Measurements from ENCODE around the gene INPP5J.
A peak's percentile ranks its signal among the peaks of the same experiment; 100 is the strongest.
"Not testable (repeated sequence)": the region's sequence is repeated elsewhere in the genome, so short reads cannot be mapped to it uniquely, and the experiment has no call there.

Gene INPP5J

DNA sequence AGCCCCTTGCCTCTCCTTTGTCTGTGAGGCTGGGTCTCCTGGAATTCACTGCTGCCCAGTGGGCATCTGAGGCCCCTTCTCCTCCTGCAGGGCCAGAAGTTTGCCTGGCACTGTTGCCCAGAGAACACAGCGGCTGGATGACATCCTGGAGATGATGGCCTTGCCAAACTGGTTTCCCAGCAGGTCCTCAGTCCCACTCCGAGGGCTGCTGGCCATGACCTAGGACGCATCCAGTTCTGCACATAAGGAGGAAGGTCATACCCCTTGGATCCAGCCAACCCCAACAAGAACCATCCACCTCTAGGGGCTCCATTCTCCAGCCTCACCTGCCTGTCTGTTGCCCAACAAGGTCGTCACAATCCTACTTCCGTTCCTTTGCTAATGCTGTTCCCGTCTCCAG is 45.1 kb upstream of the INPP5J start:
- Histone ChIP-seq H3K4me3 (ENCODE audit: insufficient read depth, low read length, poor library complexity, severe bottlenecking) (no peak overlapping the region), H2AFZ (ENCODE audit: low read depth, low read length, severe bottlenecking) (no peak overlapping the region), H4K20me1 (ENCODE audit: low read depth, low read length) (no peaks in the 10 kb centered on the region), H3K4me2 (ENCODE audit: low read depth, low read length, poor library complexity, severe bottlenecking) (no peak overlapping the region), H3F3A (ENCODE audit: insufficient read depth) (no peaks in the 10 kb centered on the region), H3K27ac (ENCODE audit: low read depth, low read length) (no peak overlapping the region), H3K9ac (ENCODE audit: low read length) (no peak overlapping the region), H3K79me2 (ENCODE audit: insufficient read depth, low read length) (no peaks in the 10 kb centered on the region), H3K9me2 (replicated peaks; ENCODE audit: insufficient read depth, low read length) (no peaks in the 10 kb centered on the region), H3K9me3 (ENCODE audit: insufficient read depth, low read length) (no peaks in the 10 kb centered on the region), H3K27me3 (ENCODE audit: low read length) (no peaks in the 10 kb centered on the region), H3K36me3 (ENCODE audit: low read length) (no peaks in the 10 kb centered on the region)
- TF ChIP-seq, protein P1, sequence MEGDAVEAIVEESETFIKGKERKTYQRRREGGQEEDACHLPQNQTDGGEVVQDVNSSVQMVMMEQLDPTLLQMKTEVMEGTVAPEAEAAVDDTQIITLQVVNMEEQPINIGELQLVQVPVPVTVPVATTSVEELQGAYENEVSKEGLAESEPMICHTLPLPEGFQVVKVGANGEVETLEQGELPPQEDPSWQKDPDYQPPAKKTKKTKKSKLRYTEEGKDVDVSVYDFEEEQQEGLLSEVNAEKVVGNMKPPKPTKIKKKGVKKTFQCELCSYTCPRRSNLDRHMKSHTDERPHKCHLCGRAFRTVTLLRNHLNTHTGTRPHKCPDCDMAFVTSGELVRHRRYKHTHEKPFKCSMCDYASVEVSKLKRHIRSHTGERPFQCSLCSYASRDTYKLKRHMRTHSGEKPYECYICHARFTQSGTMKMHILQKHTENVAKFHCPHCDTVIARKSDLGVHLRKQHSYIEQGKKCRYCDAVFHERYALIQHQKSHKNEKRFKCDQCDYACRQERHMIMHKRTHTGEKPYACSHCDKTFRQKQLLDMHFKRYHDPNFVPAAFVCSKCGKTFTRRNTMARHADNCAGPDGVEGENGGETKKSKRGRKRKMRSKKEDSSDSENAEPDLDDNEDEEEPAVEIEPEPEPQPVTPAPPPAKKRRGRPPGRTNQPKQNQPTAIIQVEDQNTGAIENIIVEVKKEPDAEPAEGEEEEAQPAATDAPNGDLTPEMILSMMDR (IDR thresholded peaks at IDR 0.05; ENCODE audit: insufficient read depth, low read length, poor library complexity, severe bottlenecking), result no peak
- TF ChIP-seq EZH2phosphoT487 (conservative IDR thresholded peaks at IDR 0.05; ENCODE audit: low read length), result no peak

DNA sequence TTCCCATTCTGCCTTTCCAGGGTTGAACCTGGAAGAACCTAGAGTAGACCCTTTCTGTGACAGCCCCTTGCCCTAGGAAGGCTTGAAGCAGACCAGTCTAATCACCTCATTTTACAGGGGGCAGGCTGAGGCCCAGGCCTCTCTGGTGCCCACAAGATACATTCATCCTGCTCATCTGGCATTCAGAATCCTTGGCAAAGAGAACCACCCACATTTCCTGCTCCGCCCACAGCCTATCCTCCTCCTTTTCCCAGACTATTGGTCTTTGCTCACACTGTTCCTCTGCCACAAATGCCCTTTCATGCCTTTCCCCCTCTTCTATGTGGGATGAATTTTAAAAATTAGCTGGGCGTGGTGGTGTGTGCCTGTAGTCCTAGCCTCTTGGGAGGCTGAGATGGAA is 44.4 kb upstream of the INPP5J start:
- H3K9me3 ChIP-seq (ENCODE audit: insufficient read depth, low read length); H3K4me2 ChIP-seq (ENCODE audit: low read depth, low read length, poor library complexity, severe bottlenecking); H3K79me2 ChIP-seq (ENCODE audit: insufficient read depth, low read length); H3K9ac ChIP-seq (ENCODE audit: low read length); H3K27me3 ChIP-seq (ENCODE audit: low read length); H3K36me3 ChIP-seq (ENCODE audit: low read length); H4K20me1 ChIP-seq (ENCODE audit: low read depth, low read length); H3K4me3 ChIP-seq (ENCODE audit: insufficient read depth, low read length, poor library complexity, severe bottlenecking); H3K27ac ChIP-seq (ENCODE audit: low read depth, low read length); H3K9me2 ChIP-seq (replicated peaks; ENCODE audit: insufficient read depth, low read length); H2AFZ ChIP-seq (ENCODE audit: low read depth, low read length, severe bottlenecking); H3F3A ChIP-seq (ENCODE audit: insufficient read depth): not testable (repeated sequence)

DNA sequence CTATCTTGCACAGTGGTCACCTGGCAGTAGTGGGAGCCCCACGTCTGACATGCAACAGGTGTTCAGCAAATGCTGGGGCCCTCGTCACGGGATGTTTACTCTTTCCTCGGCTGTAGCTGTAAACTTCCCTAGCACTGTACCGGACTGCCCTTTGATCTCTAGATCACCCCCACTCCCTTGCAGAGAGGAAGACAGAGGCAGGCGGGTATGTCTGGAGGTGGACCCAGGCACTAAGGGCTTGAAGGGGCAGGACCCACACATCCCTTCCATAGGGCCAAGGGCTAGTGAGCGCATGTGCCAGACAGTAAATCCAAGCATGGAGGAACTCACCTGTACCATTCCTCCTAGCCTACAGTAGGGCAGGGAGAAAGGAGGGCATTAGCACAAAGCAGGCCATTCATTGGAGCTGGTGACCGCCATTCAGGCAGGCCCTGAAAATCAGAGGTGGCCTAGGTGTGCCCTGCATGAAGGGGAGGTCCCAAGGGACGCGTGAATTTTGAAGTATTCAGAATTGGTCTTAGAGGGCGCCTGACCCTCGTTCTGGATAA is 43.6 kb upstream of the INPP5J start:
- Histone ChIP-seq H3K79me2 (ENCODE audit: insufficient read depth, low read length) (no peaks in the 10 kb centered on the region), H3K9me2 (replicated peaks; ENCODE audit: insufficient read depth, low read length) (no peaks in the 10 kb centered on the region), H3K27ac (ENCODE audit: low read depth, low read length) (no peak overlapping the region), H2AFZ (ENCODE audit: low read depth, low read length, severe bottlenecking) (no peak overlapping the region), H3K4me2 (ENCODE audit: low read depth, low read length, poor library complexity, severe bottlenecking) (no peak overlapping the region), H3F3A (ENCODE audit: insufficient read depth) (peaks cover 10% of the 10 kb centered on the region; the same call in 1 of the 2 replicates), H3K36me3 (ENCODE audit: low read length) (no peaks in the 10 kb centered on the region), H3K27me3 (ENCODE audit: low read length) (no peaks in the 10 kb centered on the region), H4K20me1 (ENCODE audit: low read depth, low read length) (no peaks in the 10 kb centered on the region), H3K9me3 (ENCODE audit: insufficient read depth, low read length) (no peaks in the 10 kb centered on the region), H3K9ac (ENCODE audit: low read length) (no peak overlapping the region), H3K4me3 (ENCODE audit: insufficient read depth, low read length, poor library complexity, severe bottlenecking) (no peak overlapping the region)
- TF ChIP-seq, protein P1 (IDR thresholded peaks at IDR 0.05; ENCODE audit: insufficient read depth, low read length, poor library complexity, severe bottlenecking), result no peak
- TF ChIP-seq EZH2phosphoT487 (conservative IDR thresholded peaks at IDR 0.05; ENCODE audit: low read length), result no peak

DNA sequence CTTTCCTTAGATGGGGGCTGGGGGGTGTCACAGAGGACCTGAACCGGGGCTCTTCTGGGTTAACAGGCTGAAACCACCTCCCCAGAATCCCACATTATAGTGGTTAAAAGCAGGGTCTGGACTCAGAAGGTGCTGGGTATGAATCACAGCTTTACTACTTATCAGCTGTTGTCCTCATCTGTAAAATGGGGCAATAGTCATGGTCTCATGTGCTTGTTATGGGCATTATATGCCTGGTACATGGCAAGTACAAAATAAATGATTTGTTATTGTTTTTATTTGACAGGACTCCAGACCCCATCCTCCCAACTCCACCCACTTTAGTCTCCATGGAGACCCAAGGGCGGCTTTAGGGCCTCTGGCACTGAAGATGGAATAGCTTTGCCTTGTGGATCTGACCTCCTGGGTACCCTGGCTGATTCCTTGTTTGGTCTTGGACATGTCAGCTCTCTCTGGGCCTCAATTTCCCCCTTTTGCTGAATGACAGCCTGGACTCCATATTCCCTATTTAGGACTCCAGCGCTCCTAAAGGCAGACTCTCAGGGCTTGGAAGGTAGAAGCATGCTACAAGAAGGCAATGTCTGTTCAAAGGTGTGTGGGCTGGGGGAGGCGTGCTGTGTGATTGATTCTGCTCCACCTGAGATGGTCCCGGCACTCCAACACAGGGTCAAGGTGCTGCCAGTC is 42.5 kb upstream of the INPP5J start:
- Histone ChIP-seq H3K79me2 (ENCODE audit: insufficient read depth, low read length) (no peaks in the 10 kb centered on the region), H3K4me3 (ENCODE audit: insufficient read depth, low read length, poor library complexity, severe bottlenecking) (peak overlapping the region; percentile 62), H3K27me3 (ENCODE audit: low read length) (no peaks in the 10 kb centered on the region), H3K27ac (ENCODE audit: low read depth, low read length) (no peak overlapping the region), H3K9me3 (ENCODE audit: insufficient read depth, low read length) (no peaks in the 10 kb centered on the region), H2AFZ (ENCODE audit: low read depth, low read length, severe bottlenecking) (peak overlapping the region; percentile 86), H3K4me2 (ENCODE audit: low read depth, low read length, poor library complexity, severe bottlenecking) (peak overlapping the region; percentile 83), H3K9ac (ENCODE audit: low read length) (peak overlapping the region; percentile 78), H3K36me3 (ENCODE audit: low read length) (no peaks in the 10 kb centered on the region), H3K9me2 (replicated peaks; ENCODE audit: insufficient read depth, low read length) (no peaks in the 10 kb centered on the region), H3F3A (ENCODE audit: insufficient read depth) (peaks cover 12% of the 10 kb centered on the region; the same call in 1 of the 2 replicates), H4K20me1 (ENCODE audit: low read depth, low read length) (no peaks in the 10 kb centered on the region)
- TF ChIP-seq EZH2phosphoT487 (conservative IDR thresholded peaks at IDR 0.05; ENCODE audit: low read length), result no peak
- TF ChIP-seq, protein P1 (IDR thresholded peaks at IDR 0.05; ENCODE audit: insufficient read depth, low read length, poor library complexity, severe bottlenecking), result no peak

All from SU-DHL-6 (cell line).